Activated CD8-positive, alpha-beta T cell treated with anti-CD3 and anti-CD28 coated beads for 36 hours (primary cell): ENCODE measurements around the gene AGO4. TPM values are rescaled to one million over a fixed set of nuclear protein-coding genes. Genes with fewer than 3 reads are reported as not detected.

Experiments used
- ATAC-seq: fragments of 200-7000 bp; cut with Tn5 transposase; one replicate; pipeline ENCODE4 v1.10.0; 2021; ENCODE audit warnings: mild to moderate bottlenecking, moderate library complexity
- CTCF ChIA-PET: fragments of 350-600 bp; sonication (Branson Sonifier 250); formaldehyde crosslinking; loops from one replicate; lab custom pipeline; 2021; ENCODE audit warnings: antibody characterized with exemption; lab: Charles Lee
- POLR2A ChIA-PET: fragments of 350-600 bp; sonication (Branson Sonifier 250); formaldehyde crosslinking; loops from one replicate; lab custom pipeline; 2021; ENCODE audit warnings: antibody characterized with exemption; lab: Charles Lee
- DNase-seq: peaks from one replicate; pipeline ENCODE4 v3.0.0-alpha.2; 2020
- H3K27ac Mint-ChIP-seq: one replicate; pipeline ENCODE4 v1.8.0; 2021; ENCODE audit warnings: mild to moderate bottlenecking, mixed read lengths
- H3K27me3 Mint-ChIP-seq: one replicate; pipeline ENCODE4 v1.8.0; 2021; ENCODE audit warnings: mixed read lengths
- H3K36me3 Mint-ChIP-seq: one replicate; pipeline ENCODE4 v1.8.0; 2021; ENCODE audit warnings: low read depth, mixed read lengths
- H3K4me1 Mint-ChIP-seq: one replicate; pipeline ENCODE4 v1.8.0; 2021; ENCODE audit warnings: low read depth, mixed read lengths
- H3K4me3 Mint-ChIP-seq: one replicate; pipeline ENCODE4 v1.8.0; 2021; ENCODE audit warnings: mild to moderate bottlenecking, moderate library complexity, mixed read lengths
- H3K9me3 Mint-ChIP-seq: one replicate; pipeline ENCODE4 v1.8.0; 2021; ENCODE audit warnings: mixed read lengths
- intact Hi-C: fragments of 100-400 bp; cut with micrococcal nuclease; formaldehyde crosslinking; loops from one replicate; pipeline ENCODE4 v1.10.0; 2022
- total RNA-seq, 2 experiments: library from RNA; stranded (reverse); gene quantifications; one replicate each; pipeline ENCODE4 v1.2.3, GENCODE V29; 2021
- TF ChIP-seq, protein P1 (sequence below): fragments of 200-600 bp; IDR thresholded peaks from one replicate; pipeline ENCODE4 v1.8.0; 2022; ENCODE audit warnings: antibody characterized with exemption, mild to moderate bottlenecking

AGO4 gene
- total RNA-seq, 2 experiments from 2014 or later, result 3.8 to 3.9 TPM

DNA sequence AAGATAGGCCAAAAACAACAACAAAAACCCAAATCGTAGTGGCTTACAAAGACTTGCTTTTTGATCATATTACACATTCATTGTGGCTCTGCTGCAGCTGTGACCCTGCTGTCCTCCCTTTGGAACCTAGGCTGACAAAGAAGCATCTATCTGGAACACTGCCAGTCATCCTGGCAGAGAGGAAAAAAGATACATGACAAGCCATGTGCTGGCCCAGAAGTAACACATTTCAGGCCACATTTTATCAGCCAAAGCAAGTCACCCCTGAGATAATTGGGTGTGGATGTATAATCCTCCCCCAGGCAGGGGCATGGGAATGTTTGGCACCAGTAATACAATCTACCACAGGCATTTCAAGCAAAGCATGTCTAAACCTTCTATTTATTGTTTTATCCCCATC is 38.0 kb downstream of the AGO4 start:
- Mint-ChIP-seq H3K27ac (no peak overlapping the region), H3K36me3 (peaks cover 1% of the 10 kb centered on the region), H3K4me1 (no peaks in the 10 kb centered on the region), H3K27me3 (no peaks in the 10 kb centered on the region), H3K4me3 (no peak overlapping the region), H3K9me3 (no peaks in the 10 kb centered on the region)
- ATAC-seq (no peak), DNase-seq (no peak)
- intact Hi-C loops, result no loop called here
- ChIA-PET CTCF (no interaction called here), POLR2A (no interaction called here)
- TF ChIP-seq, protein P1, sequence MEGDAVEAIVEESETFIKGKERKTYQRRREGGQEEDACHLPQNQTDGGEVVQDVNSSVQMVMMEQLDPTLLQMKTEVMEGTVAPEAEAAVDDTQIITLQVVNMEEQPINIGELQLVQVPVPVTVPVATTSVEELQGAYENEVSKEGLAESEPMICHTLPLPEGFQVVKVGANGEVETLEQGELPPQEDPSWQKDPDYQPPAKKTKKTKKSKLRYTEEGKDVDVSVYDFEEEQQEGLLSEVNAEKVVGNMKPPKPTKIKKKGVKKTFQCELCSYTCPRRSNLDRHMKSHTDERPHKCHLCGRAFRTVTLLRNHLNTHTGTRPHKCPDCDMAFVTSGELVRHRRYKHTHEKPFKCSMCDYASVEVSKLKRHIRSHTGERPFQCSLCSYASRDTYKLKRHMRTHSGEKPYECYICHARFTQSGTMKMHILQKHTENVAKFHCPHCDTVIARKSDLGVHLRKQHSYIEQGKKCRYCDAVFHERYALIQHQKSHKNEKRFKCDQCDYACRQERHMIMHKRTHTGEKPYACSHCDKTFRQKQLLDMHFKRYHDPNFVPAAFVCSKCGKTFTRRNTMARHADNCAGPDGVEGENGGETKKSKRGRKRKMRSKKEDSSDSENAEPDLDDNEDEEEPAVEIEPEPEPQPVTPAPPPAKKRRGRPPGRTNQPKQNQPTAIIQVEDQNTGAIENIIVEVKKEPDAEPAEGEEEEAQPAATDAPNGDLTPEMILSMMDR, result no peak

DNA sequence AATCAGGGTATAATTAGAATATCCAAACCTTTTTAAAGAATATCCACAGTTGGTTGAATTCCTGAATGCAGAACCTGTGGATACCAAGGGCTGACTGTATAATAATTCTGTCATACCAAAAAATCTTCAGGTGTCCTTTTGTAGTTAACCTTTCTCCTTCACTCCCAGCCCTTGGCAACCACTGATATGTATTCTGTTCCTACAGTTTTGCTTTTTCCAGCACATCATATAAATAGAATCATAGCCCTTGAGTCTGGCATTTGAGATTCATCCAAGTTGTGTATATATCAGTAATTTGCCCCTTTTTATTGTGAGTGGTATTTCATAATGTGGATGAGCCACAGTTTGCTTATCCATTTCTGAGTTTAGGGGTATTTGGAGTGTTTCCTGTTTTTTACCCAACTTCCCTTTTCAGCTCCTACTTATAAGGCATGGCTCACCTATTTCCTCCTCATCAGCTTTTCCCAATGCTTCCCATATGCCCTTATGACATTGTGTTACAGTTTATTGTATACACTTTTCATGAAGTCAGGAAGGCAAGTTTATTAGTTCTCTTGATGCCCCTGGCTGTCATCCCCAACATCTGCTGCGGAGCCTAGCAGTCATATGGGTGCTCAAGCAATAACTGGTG is 40.2 kb downstream of the AGO4 start:
- H3K4me3 Mint-ChIP-seq, result no peak overlapping the region
- DNase-seq (no peak), ATAC-seq (no peak)
- no peak overlapping the region for H3K27ac Mint-ChIP-seq
- H3K27me3 Mint-ChIP-seq, result no peaks in the 10 kb centered on the region
- TF ChIP-seq, protein P1, result no peak
- CTCF ChIA-PET, result interaction anchor here (1.3 kb wide), 1 partner anchor 35 kb away, joined by 5 read pairs; the partner anchor contains the start of gene AGO1
- POLR2A ChIA-PET, result no interaction called here
- H3K4me1 Mint-ChIP-seq, result no peaks in the 10 kb centered on the region
- no peaks in the 10 kb centered on the region for H3K9me3 Mint-ChIP-seq
- intact Hi-C loops, result no loop called here
- H3K36me3 Mint-ChIP-seq, result peaks cover 2% of the 10 kb centered on the region

DNA sequence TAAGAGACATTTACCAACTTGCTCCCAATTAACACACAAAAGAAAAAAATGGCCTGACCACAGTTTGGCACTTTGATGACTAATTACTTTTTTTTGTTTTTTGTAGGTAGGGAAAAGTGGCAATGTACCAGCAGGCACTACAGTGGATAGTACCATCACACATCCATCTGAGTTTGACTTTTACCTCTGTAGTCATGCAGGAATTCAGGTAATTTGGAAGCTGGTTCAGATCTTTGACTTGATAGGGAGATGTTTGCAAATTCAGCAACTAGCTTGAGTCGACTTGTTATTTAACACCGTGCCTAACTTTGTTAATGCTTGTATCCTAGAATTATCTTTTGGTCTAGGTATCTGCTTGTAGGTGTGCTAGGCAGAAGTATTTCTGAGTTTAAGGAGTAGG is 42.2 kb downstream of the AGO4 start:
- Mint-ChIP-seq H3K27ac (no peak overlapping the region), H3K9me3 (no peaks in the 10 kb centered on the region), H3K4me1 (no peaks in the 10 kb centered on the region), H3K4me3 (no peak overlapping the region), H3K27me3 (no peaks in the 10 kb centered on the region), H3K36me3 (peaks cover 2% of the 10 kb centered on the region)
- TF ChIP-seq, protein P1, result no peak
- POLR2A ChIA-PET, result no interaction called here
- ATAC-seq (no peak), DNase-seq (no peak)
- intact Hi-C loops, result no loop called here
- CTCF ChIA-PET, result no interaction called here

DNA sequence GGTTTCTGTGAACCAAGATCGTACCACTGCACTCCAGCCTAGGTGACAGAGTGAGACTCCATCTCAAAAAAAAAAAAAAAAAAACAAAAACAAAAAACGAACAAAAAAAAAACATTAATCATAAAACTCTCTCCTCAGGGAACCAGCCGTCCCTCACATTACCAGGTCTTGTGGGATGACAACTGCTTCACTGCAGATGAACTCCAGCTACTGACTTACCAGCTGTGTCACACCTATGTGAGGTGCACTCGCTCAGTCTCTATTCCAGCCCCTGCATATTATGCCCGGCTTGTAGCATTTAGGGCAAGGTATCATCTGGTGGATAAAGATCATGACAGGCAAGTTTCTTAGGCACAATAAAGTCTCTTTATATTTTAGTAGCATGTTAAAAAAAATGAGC is 42.9 kb downstream of the AGO4 start:
- Mint-ChIP-seq H3K4me3 (no peak overlapping the region), H3K4me1 (no peaks in the 10 kb centered on the region), H3K9me3 (no peaks in the 10 kb centered on the region), H3K36me3 (peaks cover 2% of the 10 kb centered on the region), H3K27ac (no peak overlapping the region), H3K27me3 (no peaks in the 10 kb centered on the region)
- DNase-seq, result no peak
- CTCF ChIA-PET, result interaction anchor here (1.0 to 1.1 kb wide), 2 partner anchors 12 to 15 kb away, joined by 4 to 5 read pairs; no protein-coding TSS in a partner anchor
- ATAC-seq, result no peak
- POLR2A ChIA-PET, result interaction anchor here (0.9 to 1.4 kb wide), 2 partner anchors 14 to 20 kb away, joined by 3 read pairs; no protein-coding TSS in a partner anchor
- intact Hi-C loops, result no loop called here
- TF ChIP-seq, protein P1, result no peak

DNA sequence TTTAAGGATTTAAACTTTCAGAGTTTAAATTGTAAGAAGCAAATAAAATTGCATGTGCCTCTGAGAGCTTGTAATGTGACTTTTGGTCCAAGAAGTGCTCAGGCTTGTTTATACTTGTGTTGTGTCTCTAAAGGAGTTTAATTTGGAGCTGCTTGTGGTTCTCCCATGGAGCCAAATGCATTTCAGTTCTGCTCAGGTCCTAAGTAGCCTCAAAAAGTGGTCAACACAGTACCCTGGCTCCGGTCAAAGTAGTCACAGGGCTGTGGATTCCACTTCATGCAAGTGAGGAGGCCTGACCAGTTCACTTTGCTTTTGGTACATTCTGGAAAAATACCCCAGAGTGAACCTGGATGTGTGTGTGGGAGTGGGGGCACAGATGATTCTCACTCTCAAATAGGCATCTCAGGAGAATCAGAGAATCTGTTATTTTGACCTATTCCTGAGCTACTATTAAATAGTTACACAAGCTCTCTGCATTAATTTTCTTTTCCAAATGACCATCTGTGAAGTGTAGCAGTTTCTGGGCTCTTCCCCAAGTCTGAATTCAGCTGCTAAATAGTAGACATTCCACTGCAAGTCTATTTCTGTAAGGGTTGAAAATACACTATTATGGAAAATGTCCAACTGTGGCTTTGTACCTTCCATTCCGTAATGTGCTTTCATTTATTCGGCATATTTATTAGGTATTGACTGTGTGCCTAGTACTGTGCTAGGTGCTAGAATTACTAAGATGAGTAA is 43.5 kb downstream of the AGO4 start:
- no peak overlapping the region for H3K4me3 Mint-ChIP-seq
- H3K27ac Mint-ChIP-seq, result no peak overlapping the region
- H3K4me1 Mint-ChIP-seq, result no peaks in the 10 kb centered on the region
- intact Hi-C loops, result no loop called here
- H3K27me3 Mint-ChIP-seq, result no peaks in the 10 kb centered on the region
- ATAC-seq (no peak), DNase-seq (no peak)
- CTCF ChIA-PET, result interaction anchor here (1.0 to 1.1 kb wide), 2 partner anchors 11 to 15 kb away, joined by 4 to 5 read pairs; no protein-coding TSS in a partner anchor
- POLR2A ChIA-PET, result interaction anchor here (0.9 to 1.4 kb wide), 2 partner anchors 15 to 20 kb away, joined by 3 read pairs; no protein-coding TSS in a partner anchor
- H3K36me3 Mint-ChIP-seq, result peaks cover 2% of the 10 kb centered on the region
- H3K9me3 Mint-ChIP-seq, result no peaks in the 10 kb centered on the region
- TF ChIP-seq, protein P1, result no peak
